GM12892 (cell line): ENCODE measurements around the gene RAET1E.

Source experiments
- DNase-seq: peaks from one replicate; pipeline ENCODE4 v3.0.0; 2011; ENCODE audit not compliant: insufficient read length
- FAIRE-seq: peaks from 2 replicates; lab custom pipeline; 2011; peaks lifted over from hg19 to GRCh38; lab: Jason Lieb, UNC
- POLR2A ChIP-seq: IDR thresholded peaks from 2 replicates; pipeline ENCODE4 v1.6.1; 2011; ENCODE audit warnings: low read depth, low read length, control low read depth
- POLR2AphosphoS5 ChIP-seq: IDR thresholded peaks from 2 replicates; pipeline ENCODE4 v1.6.1; 2011; ENCODE audit warnings: low read depth, low read length, control low read depth
- TAF1 ChIP-seq: IDR thresholded peaks from 2 replicates; pipeline ENCODE4 v1.6.1; 2011; ENCODE audit warnings: low read depth, mild to moderate bottlenecking, control low read depth, low read length, borderline replicate concordance

RAET1E gene

DNA sequence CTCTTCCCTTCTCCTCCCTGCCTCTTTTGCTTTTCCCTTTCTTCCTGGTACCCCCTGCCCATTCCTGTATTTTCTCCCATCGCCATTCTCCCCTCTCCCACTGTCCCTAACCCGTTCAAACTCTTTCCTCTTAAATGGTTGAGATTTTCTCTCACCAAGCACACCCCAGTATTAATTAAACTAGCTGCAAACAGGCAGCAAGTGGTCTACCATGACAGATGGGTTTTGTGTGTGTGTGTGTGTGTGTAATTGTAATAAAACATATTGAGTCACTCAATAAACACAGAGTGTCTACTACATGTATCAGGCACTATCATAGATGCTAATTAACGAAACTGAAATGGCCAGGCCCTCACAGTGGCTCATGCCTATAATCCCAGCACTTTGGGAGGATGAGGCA is 6.7 kb downstream of the RAET1E start:
- FAIRE-seq, result no peak

GRCh38 chr6:149890629-149891045 is 7.3 kb downstream of the RAET1E start:
- FAIRE-seq (no peak), DNase-seq (no peak)
- TF ChIP-seq POLR2A (no peak), TAF1 (no peak), POLR2AphosphoS5 (no peak)

More for the DNA sequence above, 6.7 kb downstream of the RAET1E start:
- TF ChIP-seq TAF1 (no peak), POLR2A (no peak), POLR2AphosphoS5 (no peak)
- no peak for DNase-seq

- FAIRE-seq (no peak), DNase-seq (no peak)
- TF ChIP-seq TAF1 (no peak), POLR2AphosphoS5 (no peak), POLR2A (no peak)
These were observed 8.6 kb downstream of the RAET1E start for GRCh38 chr6:149889326-149889725.

DNA sequence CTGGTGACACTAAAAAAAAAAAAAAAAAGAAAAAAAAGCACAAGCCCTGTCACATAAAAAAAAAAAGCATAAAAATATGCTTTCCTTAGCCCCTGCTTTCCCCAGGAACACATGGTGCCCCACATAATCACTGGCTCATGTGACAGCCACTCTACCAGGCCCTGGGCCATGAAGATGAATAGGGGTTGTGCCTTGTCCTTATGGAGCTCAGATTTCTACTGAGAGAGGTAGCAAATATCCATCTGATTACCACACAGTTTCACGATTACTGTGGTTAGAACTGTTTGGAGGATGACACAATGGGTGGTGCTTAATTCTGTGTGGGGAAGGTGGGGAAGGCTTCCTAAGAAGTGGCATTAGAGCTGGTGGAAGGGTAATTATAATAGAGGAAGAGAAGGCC is 9.3 kb downstream of the RAET1E start:
- DNase-seq, result no peak
- no peak for FAIRE-seq
- TF ChIP-seq TAF1 (no peak), POLR2A (no peak), POLR2AphosphoS5 (no peak)

- no peak for FAIRE-seq
- DNase-seq, result no peak
- no peak for TF ChIP-seq POLR2A
- no peak for TF ChIP-seq TAF1
- no peak for TF ChIP-seq POLR2AphosphoS5
These were observed 9.8 kb downstream of the RAET1E start for GRCh38 chr6:149888093-149888492.

- DNase-seq, result no peak
- no peak for FAIRE-seq
- TF ChIP-seq POLR2AphosphoS5, result no peak
- no peak for TF ChIP-seq POLR2A
- TF ChIP-seq TAF1, result no peak
These were observed 10.6 kb downstream of the RAET1E start for GRCh38 chr6:149887343-149887742.

- TF ChIP-seq TAF1 (no peak), POLR2A (no peak), POLR2AphosphoS5 (no peak)
- FAIRE-seq, result no peak
- no peak for DNase-seq
These were observed 12.0 kb downstream of the RAET1E start for GRCh38 chr6:149885888-149886287.

- no peak for DNase-seq
- no peak for FAIRE-seq
- TF ChIP-seq POLR2AphosphoS5 (no peak), TAF1 (no peak), POLR2A (no peak)
These were observed 13.3 kb downstream of the RAET1E start for GRCh38 chr6:149884617-149885016.

DNA sequence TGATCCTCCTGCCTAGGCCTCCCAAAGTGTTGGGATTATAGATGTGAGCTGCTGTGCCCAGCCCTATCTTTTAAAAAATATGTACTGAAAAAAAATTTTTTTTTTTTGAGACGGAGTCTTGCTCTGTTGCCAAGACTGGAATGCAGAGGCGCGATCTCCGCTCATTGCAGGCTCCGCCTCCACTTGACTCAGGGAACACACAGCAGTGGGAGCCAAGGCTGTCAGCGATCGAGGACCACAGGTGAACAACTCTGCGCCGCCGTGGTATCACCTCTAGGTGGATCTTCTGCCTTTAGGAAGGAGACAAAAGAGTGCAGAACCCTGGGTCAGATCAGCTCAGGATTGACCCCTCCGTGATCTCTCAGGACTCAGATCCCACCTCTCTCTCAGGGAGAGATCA is 13.7 kb downstream of the RAET1E start:
- FAIRE-seq (no peak), DNase-seq (no peak)
- TF ChIP-seq POLR2AphosphoS5 (no peak), POLR2A (no peak), TAF1 (no peak)

GRCh38 chr6:149881860-149882259 is 16.1 kb downstream of the RAET1E start:
- TF ChIP-seq POLR2AphosphoS5 (no peak), TAF1 (no peak), POLR2A (no peak)
- FAIRE-seq, result no peak
- DNase-seq, result no peak

- DNase-seq (no peak), FAIRE-seq (no peak)
- TF ChIP-seq POLR2AphosphoS5 (no peak), TAF1 (no peak), POLR2A (no peak)
These were observed 16.7 kb downstream of the RAET1E start for GRCh38 chr6:149881066-149881766.

- TF ChIP-seq POLR2A (no peak), TAF1 (no peak), POLR2AphosphoS5 (no peak)
- DNase-seq (no peak), FAIRE-seq (no peak)
These were observed 20.3 kb downstream of the RAET1E start for GRCh38 chr6:149877659-149878058.
